Measurements from ENCODE around the gene KSR2. TPM values are rescaled to one million over a fixed set of nuclear protein-coding genes. Genes with fewer than 3 reads are reported as not detected.

KSR2 gene
- total and polyA plus RNA-seq, 4 donors, result 0.09 to 1.8 (median 0.37) TPM

DNA sequence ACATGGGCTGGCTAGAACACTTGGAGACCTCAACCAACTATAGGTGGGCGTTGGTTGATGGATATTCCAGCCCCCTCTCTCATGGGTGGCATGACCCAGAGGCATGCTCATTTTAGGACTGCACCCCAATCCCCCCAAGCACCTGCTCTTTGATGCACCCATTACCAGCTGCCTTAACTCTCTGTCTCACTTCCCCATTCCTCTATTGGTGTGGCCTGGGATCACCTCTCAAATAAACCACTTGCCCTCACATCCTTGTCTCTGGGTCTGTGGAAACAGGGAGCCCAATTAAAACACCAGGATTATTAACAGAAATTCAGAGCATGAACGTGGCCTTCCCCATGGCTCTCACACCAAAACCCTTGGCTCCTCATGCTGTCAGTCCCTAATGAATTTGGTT is 405.1 kb downstream of the KSR2 start:
- no peak overlapping the region for H3K27ac ChIP-seq (ENCODE audit: low read depth in 1 of 2, low read length in 1 of 2)
- ATAC-seq (ENCODE audit: insufficient read depth, low FRiP score) (no peak), DNase-seq (no peak)
- H3K4me1 ChIP-seq (ENCODE audit: control insufficient read depth in 5 of 5, insufficient read depth in 5 of 5, low read length in 5 of 5), result no peaks in the 10 kb centered on the region
- no peaks in the 10 kb centered on the region for H3K36me3 ChIP-seq (ENCODE audit: control insufficient read depth in 4 of 4, insufficient read depth in 4 of 4, low read length in 4 of 4)
- 63 to 89% methylated on average over 2 of the region's 2 CpGs for WGBS, 2 donors
- H3K9me3 ChIP-seq (ENCODE audit: control insufficient read depth in 4 of 4, insufficient read depth in 3 of 4, low read length in 3 of 4), result no peaks in the 10 kb centered on the region
- H3K9ac ChIP-seq (ENCODE audit: insufficient read depth in 1 of 2, low read length in 2 of 2), result no peak overlapping the region
- no peak overlapping the region for H3K4me3 ChIP-seq
- TF ChIP-seq, protein P1, sequence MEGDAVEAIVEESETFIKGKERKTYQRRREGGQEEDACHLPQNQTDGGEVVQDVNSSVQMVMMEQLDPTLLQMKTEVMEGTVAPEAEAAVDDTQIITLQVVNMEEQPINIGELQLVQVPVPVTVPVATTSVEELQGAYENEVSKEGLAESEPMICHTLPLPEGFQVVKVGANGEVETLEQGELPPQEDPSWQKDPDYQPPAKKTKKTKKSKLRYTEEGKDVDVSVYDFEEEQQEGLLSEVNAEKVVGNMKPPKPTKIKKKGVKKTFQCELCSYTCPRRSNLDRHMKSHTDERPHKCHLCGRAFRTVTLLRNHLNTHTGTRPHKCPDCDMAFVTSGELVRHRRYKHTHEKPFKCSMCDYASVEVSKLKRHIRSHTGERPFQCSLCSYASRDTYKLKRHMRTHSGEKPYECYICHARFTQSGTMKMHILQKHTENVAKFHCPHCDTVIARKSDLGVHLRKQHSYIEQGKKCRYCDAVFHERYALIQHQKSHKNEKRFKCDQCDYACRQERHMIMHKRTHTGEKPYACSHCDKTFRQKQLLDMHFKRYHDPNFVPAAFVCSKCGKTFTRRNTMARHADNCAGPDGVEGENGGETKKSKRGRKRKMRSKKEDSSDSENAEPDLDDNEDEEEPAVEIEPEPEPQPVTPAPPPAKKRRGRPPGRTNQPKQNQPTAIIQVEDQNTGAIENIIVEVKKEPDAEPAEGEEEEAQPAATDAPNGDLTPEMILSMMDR (IDR thresholded peaks at IDR 0.05; ENCODE audit: control extremely low read depth, extremely low read depth), result no peak
- H3K27me3 ChIP-seq (ENCODE audit: control insufficient read depth in 3 of 3, insufficient read depth in 3 of 3, low read length in 2 of 3), result no peaks in the 10 kb centered on the region

DNA sequence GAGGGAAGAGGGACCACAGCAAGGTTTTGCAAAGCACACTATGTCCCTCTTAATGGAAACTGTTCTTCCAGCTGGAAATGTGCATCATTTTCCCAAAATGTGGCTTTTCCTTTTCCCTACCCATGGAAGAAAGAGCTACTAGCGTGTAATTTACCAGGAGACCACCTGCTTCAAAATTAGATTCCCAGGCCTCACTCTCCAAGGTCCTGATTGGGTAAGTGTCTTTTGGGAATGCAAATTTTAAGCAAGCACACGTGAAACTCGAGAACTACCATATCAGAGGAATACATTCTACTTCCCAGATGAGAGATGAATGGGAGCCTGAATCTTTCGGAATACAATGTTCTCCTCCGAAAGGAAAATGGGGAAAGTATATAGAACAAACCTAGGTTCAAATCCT is 405.8 kb downstream of the KSR2 start:
- Histone ChIP-seq H3K4me1 (ENCODE audit: control insufficient read depth in 5 of 5, insufficient read depth in 5 of 5, low read length in 5 of 5) (no peaks in the 10 kb centered on the region), H3K27ac (ENCODE audit: low read depth in 1 of 2, low read length in 1 of 2) (no peak overlapping the region), H3K9me3 (ENCODE audit: control insufficient read depth in 4 of 4, insufficient read depth in 3 of 4, low read length in 3 of 4) (no peaks in the 10 kb centered on the region), H3K36me3 (ENCODE audit: control insufficient read depth in 4 of 4, insufficient read depth in 4 of 4, low read length in 4 of 4) (no peaks in the 10 kb centered on the region), H3K27me3 (ENCODE audit: control insufficient read depth in 3 of 3, insufficient read depth in 3 of 3, low read length in 2 of 3) (no peaks in the 10 kb centered on the region), H3K4me3 (no peak overlapping the region), H3K9ac (ENCODE audit: insufficient read depth in 1 of 2, low read length in 2 of 2) (no peak overlapping the region)
- DNase-seq, result no peak
- TF ChIP-seq, protein P1 (IDR thresholded peaks at IDR 0.05; ENCODE audit: control extremely low read depth, extremely low read depth), result no peak
- ATAC-seq (ENCODE audit: insufficient read depth, low FRiP score), result no peak
- 56 to 60% methylated on average over 5 of the region's 5 CpGs for WGBS, 2 donors

DNA sequence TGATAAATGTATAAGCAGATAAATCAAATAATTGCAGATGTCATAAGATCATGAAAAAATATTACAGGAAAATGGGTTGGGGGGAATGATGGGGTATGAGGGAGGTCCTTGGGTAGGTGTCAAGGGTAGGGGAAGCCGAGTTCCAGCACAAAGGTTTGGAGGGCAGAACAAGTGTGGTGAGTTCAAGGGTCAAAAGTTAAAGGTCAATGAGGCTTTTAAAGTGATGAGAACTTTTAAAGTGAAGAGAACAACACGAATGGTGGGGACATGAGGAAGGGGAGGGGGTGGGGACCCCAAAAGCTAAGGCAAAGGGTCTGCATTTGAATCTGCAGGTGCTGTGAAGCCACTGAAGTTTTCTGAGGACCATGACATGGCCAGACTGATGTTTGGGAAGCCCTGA is 406.8 kb downstream of the KSR2 start:
- TF ChIP-seq, protein P1 (IDR thresholded peaks at IDR 0.05; ENCODE audit: control extremely low read depth, extremely low read depth), result no peak
- DNase-seq, result no peak

DNA sequence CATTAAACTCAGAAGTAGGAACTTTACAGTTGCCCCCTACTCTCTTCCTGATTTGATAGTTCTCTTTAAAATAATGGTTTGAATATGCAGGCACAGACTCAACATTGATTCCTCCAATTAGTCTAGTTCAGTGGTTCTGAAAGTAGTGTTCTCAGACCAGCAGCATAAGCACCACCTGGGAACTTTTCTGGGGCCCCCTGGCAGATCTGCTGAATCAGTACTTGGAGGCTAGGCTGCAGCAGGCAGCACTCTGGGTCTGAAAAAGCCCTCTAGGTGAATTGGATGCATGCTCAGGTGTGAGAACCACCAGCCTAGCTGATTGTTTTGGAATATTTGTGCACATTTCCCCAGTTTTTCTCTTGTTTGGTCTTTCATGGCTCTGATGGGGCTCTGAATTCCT is 408.8 kb downstream of the KSR2 start:
- ATAC-seq (ENCODE audit: insufficient read depth, low FRiP score) (no peak), DNase-seq (no peak)
- Histone ChIP-seq H3K4me3 (no peak overlapping the region), H3K4me1 (ENCODE audit: control insufficient read depth in 5 of 5, insufficient read depth in 5 of 5, low read length in 5 of 5) (no peaks in the 10 kb centered on the region), H3K27ac (ENCODE audit: low read depth in 1 of 2, low read length in 1 of 2) (no peak overlapping the region), H3K9ac (ENCODE audit: insufficient read depth in 1 of 2, low read length in 2 of 2) (no peak overlapping the region), H3K9me3 (ENCODE audit: control insufficient read depth in 4 of 4, insufficient read depth in 3 of 4, low read length in 3 of 4) (peaks cover 0 to 2% (median 0%) of the 10 kb centered on the region in 4 donors), H3K36me3 (ENCODE audit: control insufficient read depth in 4 of 4, insufficient read depth in 4 of 4, low read length in 4 of 4) (no peaks in the 10 kb centered on the region), H3K27me3 (ENCODE audit: control insufficient read depth in 3 of 3, insufficient read depth in 3 of 3, low read length in 2 of 3) (no peaks in the 10 kb centered on the region)
- TF ChIP-seq, protein P1 (IDR thresholded peaks at IDR 0.05; ENCODE audit: control extremely low read depth, extremely low read depth), result no peak

More for the DNA sequence above, 406.8 kb downstream of the KSR2 start:
- Histone ChIP-seq H3K4me3 (no peak overlapping the region), H3K27ac (ENCODE audit: low read depth in 1 of 2, low read length in 1 of 2) (no peak overlapping the region), H3K9ac (ENCODE audit: insufficient read depth in 1 of 2, low read length in 2 of 2) (no peak overlapping the region), H3K27me3 (ENCODE audit: control insufficient read depth in 3 of 3, insufficient read depth in 3 of 3, low read length in 2 of 3) (no peaks in the 10 kb centered on the region), H3K4me1 (ENCODE audit: control insufficient read depth in 5 of 5, insufficient read depth in 5 of 5, low read length in 5 of 5) (no peaks in the 10 kb centered on the region), H3K36me3 (ENCODE audit: control insufficient read depth in 4 of 4, insufficient read depth in 4 of 4, low read length in 4 of 4) (no peaks in the 10 kb centered on the region), H3K9me3 (ENCODE audit: control insufficient read depth in 4 of 4, insufficient read depth in 3 of 4, low read length in 3 of 4) (no peaks in the 10 kb centered on the region)
- ATAC-seq (ENCODE audit: insufficient read depth, low FRiP score), result no peak
- 59 to 67% methylated on average over 2 of the region's 2 CpGs for WGBS, 2 donors
